HG03571 (cell line): Measurements from ENCODE around the gene PRKN.
"Not testable (repeated sequence)": the region's sequence is repeated elsewhere in the genome, so short reads cannot be mapped to it uniquely, and the experiment has no call there.

Experiments
- ATAC-seq: cut with Tn5 transposase; IDR thresholded peaks from one replicate; pipeline ENCODE4 v1.9.1; 2021; ENCODE audit not compliant: unreplicated experiment

Gene PRKN

DNA sequence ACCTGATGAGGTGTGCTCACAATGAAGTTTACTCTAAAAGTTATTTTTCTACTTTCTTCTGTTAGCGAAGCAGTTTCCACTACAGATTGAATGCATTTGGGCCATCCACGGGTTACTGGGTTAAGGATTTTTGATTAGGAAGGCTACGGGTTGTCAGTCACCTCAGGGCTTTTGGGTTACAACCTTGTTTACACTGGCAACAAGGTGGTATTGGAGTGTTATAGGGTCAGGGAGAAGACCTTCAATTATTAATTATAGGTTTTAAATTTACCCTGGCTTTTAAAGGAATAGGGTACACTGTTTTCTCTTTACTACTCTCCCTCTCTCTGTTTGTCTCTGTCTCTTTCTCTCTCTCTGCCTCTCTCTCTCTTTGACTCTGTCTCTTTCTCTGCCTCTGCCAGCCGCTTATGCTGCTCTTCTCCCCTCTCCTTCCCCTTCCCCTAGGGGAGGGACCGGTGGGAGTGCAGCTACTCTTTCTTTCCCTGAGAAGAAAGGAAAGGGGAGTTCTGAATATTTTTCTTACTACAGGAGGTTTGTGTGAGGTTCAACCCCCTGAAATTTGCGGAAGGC lies 1413.5 kb downstream of the PRKN start:
- no peak for ATAC-seq

DNA sequence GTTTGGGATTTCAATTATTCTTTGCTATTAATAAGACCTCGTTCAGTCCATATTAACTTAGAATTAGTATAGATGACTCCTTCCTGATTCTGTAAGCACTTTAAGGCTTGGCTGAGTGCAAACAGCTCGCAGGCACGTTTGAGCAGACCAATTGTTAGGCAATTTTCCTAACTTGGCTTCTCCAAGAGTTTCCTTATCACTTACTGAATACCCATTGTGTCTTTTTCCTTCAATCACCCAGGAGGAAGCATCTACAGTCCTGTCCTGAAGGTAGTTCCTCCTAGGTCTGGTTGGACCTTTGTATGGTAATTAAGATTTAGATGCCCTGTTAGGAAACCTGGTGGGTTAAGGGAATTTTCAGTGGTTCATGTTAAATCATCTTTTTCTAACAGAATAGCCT lies 1414.1 kb downstream of the PRKN start:
- ATAC-seq: not testable (repeated sequence)

- ATAC-seq: not testable (repeated sequence)
These were observed 1417.8 kb downstream of the PRKN start for GRCh38 chr6:161309774-161310173.

DNA sequence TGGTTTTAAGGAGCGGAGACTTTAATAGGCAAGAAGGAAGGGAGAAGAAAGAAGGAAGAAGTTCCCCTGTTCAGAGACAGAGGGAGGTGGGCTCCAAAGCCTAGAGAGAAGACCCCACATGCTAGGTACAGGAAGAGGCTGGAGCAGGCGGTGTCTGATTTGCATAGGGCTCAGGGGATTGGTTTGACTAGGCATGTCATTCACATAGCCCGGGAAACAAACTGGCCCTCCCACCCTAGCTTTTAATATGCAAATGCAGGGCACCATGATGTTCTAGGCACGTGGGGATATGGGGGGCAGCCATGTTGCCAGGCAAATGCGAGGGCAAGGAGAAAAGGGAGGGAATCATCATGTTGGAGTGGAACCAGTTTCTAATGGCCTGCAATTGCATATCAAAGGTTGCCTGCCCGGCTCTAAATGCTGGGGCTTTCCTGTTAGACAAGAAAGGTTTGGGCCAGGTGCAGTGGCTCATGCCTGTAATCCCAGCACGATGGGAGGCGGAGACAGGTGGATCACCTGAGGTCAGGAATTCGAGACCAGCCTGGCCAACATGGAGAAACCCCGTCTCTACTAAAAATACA lies 1419.4 kb downstream of the PRKN start:
- no peak for ATAC-seq

GRCh38 chr6:161305860-161306259 lies 1421.7 kb downstream of the PRKN start:
- no peak for ATAC-seq

GRCh38 chr6:161303628-161304340 lies 1423.8 kb downstream of the PRKN start:
- ATAC-seq: no peak

DNA sequence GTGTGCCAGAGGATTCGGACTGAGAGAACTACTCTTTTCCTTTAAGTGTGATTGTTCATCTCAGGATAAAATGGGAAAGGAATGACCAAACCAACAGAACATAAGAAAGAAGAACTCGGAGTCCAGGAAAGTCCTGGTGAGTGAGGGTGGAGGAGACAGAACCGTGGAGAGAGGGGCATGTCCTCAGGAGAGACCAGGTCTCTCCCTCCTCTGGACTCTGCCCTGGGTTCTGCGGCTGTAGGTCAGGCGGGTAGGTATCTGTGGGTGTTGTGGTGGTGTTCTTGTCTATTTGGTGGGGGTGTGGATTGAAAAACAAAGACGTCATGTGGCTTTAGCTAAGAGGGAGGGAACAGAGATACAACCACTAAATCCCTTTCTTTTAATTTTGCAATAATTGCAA lies 1424.6 kb downstream of the PRKN start:
- ATAC-seq: no peak

- no peak for ATAC-seq
These were observed 1426.2 kb downstream of the PRKN start for GRCh38 chr6:161301338-161301737.

DNA sequence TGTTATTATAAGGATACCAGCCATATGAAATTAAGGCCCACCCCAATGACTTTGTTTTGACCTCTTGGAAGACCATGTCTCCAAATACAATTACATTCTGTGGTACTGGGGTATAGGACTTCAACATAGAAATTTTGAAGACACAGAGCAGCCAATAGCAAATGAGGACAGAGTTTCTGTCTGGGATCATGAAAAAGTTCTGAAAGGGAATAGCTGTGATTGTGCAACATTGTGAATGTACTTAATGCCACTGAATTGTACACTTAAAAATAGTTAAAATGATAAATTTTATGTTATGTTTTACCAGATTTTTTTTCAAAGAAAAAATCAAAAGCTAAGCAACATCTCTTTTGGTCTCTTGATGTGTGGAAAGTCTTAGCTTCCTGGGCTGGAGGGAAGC lies 1426.7 kb downstream of the PRKN start:
- ATAC-seq: no peak

GRCh38 chr6:161299726-161300125 lies 1427.8 kb downstream of the PRKN start:
- ATAC-seq: no peak
